K562 (cell line): ENCODE data around the gene SYPL2. TPM values are rescaled to one million over a fixed set of nuclear protein-coding genes. Genes with fewer than 3 reads are reported as not detected.
A peak's percentile ranks its signal among the peaks of the same experiment; 100 is the strongest.

ENCODE experiments used
- ATAC-seq: fragments of 200-7000 bp; cut with Tn5 transposase; 3 replicates; pipeline ENCODE4 v1.9.1; 2020; ENCODE audit warnings: moderate library complexity
- BruUV-seq: library from RNA; stranded (reverse); fragments of 400-500 nt; replicated peaks from 2 replicates; lab custom pipeline; 2021; lab: Mats Ljungman, UMichigan
- CTCF ChIA-PET: fragments of 300-600 bp; formaldehyde crosslinking; extraction: SDS; loops from one replicate; lab custom pipeline; 2021; ENCODE audit warnings: low intra/inter-chr PET ratio; lab: Yijun Ruan, JAX
- POLR2A ChIA-PET: fragments of 300-600, 350-650 bp; sonication (Branson Sonifier 250); formaldehyde crosslinking; extraction: SDS; loops from one replicate; lab custom pipeline; 2021; ENCODE audit warnings: antibody characterized with exemption, inconsistent platforms; lab: Yijun Ruan, JAX
- DNase-seq, 4 experiments: peaks; one replicate each; pipeline versions ENCODE4 v3.0.0 to v3.0.0-alpha.2; 2011 to 2018; ENCODE audit warnings: low spot score in 3 of 4, mixed read lengths in 3 of 4; ENCODE audit errors: extremely low read depth in 1 of 4
- FAIRE-seq: peaks from 2 replicates; lab custom pipeline; 2011; peaks lifted over from hg19 to GRCh38; lab: Jason Lieb, UNC
- H2AFZ ChIP-seq: 2 replicates; pipeline ENCODE4 v1.6.0; 2011; ENCODE audit warnings: low read depth, low read length, control low read depth, inconsistent platforms
- H3K27ac ChIP-seq: fragments of 200-600 bp; 3 replicates; pipeline ENCODE4 v1.8.0; 2011; ENCODE audit warnings: low read depth, mild to moderate bottlenecking, control low read depth, inconsistent platforms, low read length, moderate library complexity, mixed read lengths; ENCODE audit errors: extremely low read depth
- H3K27me3 ChIP-seq, 2 experiments: fragments of 300-600 bp in 1 of 2; 2 replicates in 1 of 2; 3 replicates in 1 of 2; pipeline versions ENCODE4 v1.6.0 to v1.8.0; 2011; ENCODE audit warnings: inconsistent platforms in 2 of 2, low read length in 2 of 2, mild to moderate bottlenecking in 1 of 2, mixed read lengths in 1 of 2, moderate library complexity in 1 of 2; ENCODE audit not compliant: control insufficient read depth in 2 of 2, insufficient read depth in 2 of 2
- H3K36me3 ChIP-seq: fragments of 300-600 bp; 3 replicates; pipeline ENCODE4 v1.8.0; 2011; ENCODE audit warnings: mild to moderate bottlenecking, low read length, inconsistent platforms; ENCODE audit not compliant: control insufficient read depth, insufficient read depth
- H3K4me1 ChIP-seq, 2 experiments: fragments of 200-600 bp in 1 of 2; replicated peaks in 1 of 2; 2 replicates in 1 of 2; 3 replicates in 1 of 2; pipeline versions ENCODE4 v1.5.1 to v1.8.0; 2011; ENCODE audit warnings: inconsistent platforms in 2 of 2, low read length in 2 of 2, mild to moderate bottlenecking in 1 of 2, mixed read lengths in 1 of 2, moderate library complexity in 1 of 2; ENCODE audit not compliant: control insufficient read depth in 2 of 2, insufficient read depth in 2 of 2
- H3K4me2 ChIP-seq: 2 replicates; pipeline ENCODE4 v1.6.1; 2011; ENCODE audit warnings: low read length, control low read depth, inconsistent platforms, mixed read lengths; ENCODE audit not compliant: insufficient read depth
- H3K4me3 ChIP-seq: fragments of 200-600 bp; sonication (generic), shearing (Covaris generic); 2 replicates; pipeline ENCODE4 v1.5.1; 2016; ENCODE audit warnings: control low read depth, inconsistent platforms
- H3K79me2 ChIP-seq: fragments of 200-600 bp; 3 replicates; pipeline ENCODE4 v1.8.0; 2011; ENCODE audit warnings: low read length, inconsistent platforms; ENCODE audit not compliant: control insufficient read depth, insufficient read depth
- H3K9ac ChIP-seq, 2 experiments: 2 replicates each; pipeline versions ENCODE4 v1.6.0 to v1.6.1; 2011; ENCODE audit warnings: low read depth in 2 of 2, low read length in 2 of 2, control low read depth in 1 of 2, inconsistent platforms in 1 of 2, mild to moderate bottlenecking in 1 of 2, mixed read lengths in 1 of 2; ENCODE audit not compliant: insufficient read depth in 1 of 2
- H3K9me1 ChIP-seq: one replicate; pipeline ENCODE4 v1.6.0; 2011; ENCODE audit warnings: inconsistent platforms, mild to moderate bottlenecking, low read length, moderate library complexity; ENCODE audit not compliant: control insufficient read depth, insufficient read depth
- H3K9me3 ChIP-seq: replicated peaks from 2 replicates; pipeline ENCODE4 v1.5.1; 2011; ENCODE audit warnings: low read depth, low read length, inconsistent platforms; ENCODE audit not compliant: control insufficient read depth, insufficient read depth
- H4K20me1 ChIP-seq: replicated peaks from 2 replicates; pipeline ENCODE4 v1.6.1; 2011; ENCODE audit warnings: low read length, inconsistent platforms, mixed read lengths; ENCODE audit not compliant: control insufficient read depth, insufficient read depth
- CEBPB ChIP-seq: fragments of 450-650 bp; IDR thresholded peaks from 2 replicates; pipeline ENCODE4 v1.6.1; 2016; ENCODE audit warnings: missing genetic modification characterization, missing compliant biosample characterization
- CEBPG ChIP-seq, 3 experiments: fragments of 200-800 bp in 1 of 3; sonication (Bioruptor generic) in 1 of 3; sonication (generic) in 1 of 3; formaldehyde crosslinking in 1 of 3; IDR thresholded peaks in 2 of 3; conservative IDR thresholded peaks in 1 of 3; 2 replicates each; pipeline versions ENCODE4 v1.6.1 to v1.8.0; 2016 to 2022; ENCODE audit warnings: missing compliant biosample characterization in 2 of 3, missing genetic modification characterization in 2 of 3, mild to moderate bottlenecking in 1 of 3, missing genetic modification reagents in 1 of 3
- CEBPZ ChIP-seq: fragments of 150-350 bp; IDR thresholded peaks from 2 replicates; pipeline ENCODE4 v1.6.1; 2014; ENCODE audit warnings: low read depth, mild to moderate bottlenecking, low read length, borderline replicate concordance
- ETV5 ChIP-seq: sonication (generic); formaldehyde crosslinking; IDR thresholded peaks from 2 replicates; pipeline ENCODE4 v1.4.0; 2020; ENCODE audit warnings: low read depth, mild to moderate bottlenecking, missing genetic modification reagents
- HCFC1 ChIP-seq: IDR thresholded peaks from 2 replicates; pipeline ENCODE4 v1.6.1; 2012; ENCODE audit warnings: low read depth, low read length, improper control_type of control experiment
- MCM7 ChIP-seq, 2 experiments: fragments of 450-650 bp; IDR thresholded peaks; 2 replicates each; pipeline ENCODE4 v1.6.1; 2016 to 2018
- RREB1 ChIP-seq: fragments of 250-450 bp; sonication (Bioruptor Pico); IDR thresholded peaks from 2 replicates; pipeline ENCODE4 v1.4.0; 2020
- TAF1 ChIP-seq: IDR thresholded peaks from 2 replicates; pipeline ENCODE4 v1.6.1; 2011; ENCODE audit warnings: mild to moderate bottlenecking, low read length, moderate library complexity; ENCODE audit not compliant: insufficient read depth, control insufficient read depth, severe bottlenecking; ENCODE audit errors: extremely low read depth
- VEZF1 ChIP-seq: fragments of 200-800 bp; sonication (Bioruptor generic); IDR thresholded peaks from 2 replicates; pipeline ENCODE4 v1.6.1; 2017; ENCODE audit warnings: missing genetic modification characterization, missing compliant biosample characterization
- ZNF165 ChIP-seq: fragments of 250-450 bp; sonication (Bioruptor Pico); IDR thresholded peaks from 2 replicates; pipeline ENCODE4 v1.4.0; 2020; ENCODE audit warnings: borderline replicate concordance
- WGBS: fragments of 100-300 bp; shearing (Covaris generic); methylation state at CpG from one replicate; pipeline ENCODE4 v1.1.6; 2016; ENCODE audit warnings: low coverage, mixed read lengths; ENCODE audit not compliant: insufficient coverage; ENCODE audit errors: missing lambda C conversion rate; 5-methylcytosine and 5-hydroxymethylcytosine counted together
- in situ Hi-C: fragments of 300-500 bp; cut with MboI; formaldehyde crosslinking; loops from 4 replicates; pipeline ENCODE4 v1.15.0; 2018; ENCODE audit warnings: inconsistent platforms, mixed read lengths
- intact Hi-C: fragments of 100-400 bp; cut with micrococcal nuclease; formaldehyde crosslinking; loops from 2 replicates; pipeline ENCODE4 v1.14.2; 2022
- polyA plus RNA-seq, 8 experiments: library from polyadenylated mRNA; depleted of rRNA in 4 of 8; stranded (reverse) in 5 of 8; unstranded in 3 of 8; fragments of >200 nt; fragmentation: Nextera tagmentation in 2 of 8; fragmentation: Illumina TruSeq in 1 of 8; extraction: Ambion mirVana in 2 of 8; extraction: Trizol in 1 of 8; gene quantifications; 2 replicates each; pipeline versions ENCODE4 v1.2.1 to v1.2.3, GENCODE V29; 2011 to 2014; ENCODE audit warnings: inconsistent platforms in 1 of 8, missing spikeins in 1 of 8
- total RNA-seq, 7 experiments: library from RNA; depleted of rRNA in 6 of 7; stranded (reverse); fragments of >200 nt in 6 of 7; fragmentation: Illumina TruSeq in 2 of 7; extraction: Trizol in 2 of 7; gene quantifications; 2 replicates each; pipeline versions ENCODE4 v1.2.1 to v1.2.3, GENCODE V29; 2011 to 2021; ENCODE audit warnings: low replicate concordance in 1 of 7

Gene SYPL2
- total and polyA plus RNA-seq, 9 of the 15 experiments (the other 6 are each of a cell fraction or from before 2014, with no cell fraction given), result 0.03 to 0.20 (median 0.07) TPM; not detected in 2

GRCh38 chr1:109434484-109434883 is 31.9 kb upstream of the SYPL2 start:
- POLR2A ChIA-PET, result no interaction called here
- in situ Hi-C loops, result no loop called here
- H4K20me1 ChIP-seq, result no peaks in the 10 kb centered on the region
- no peak overlapping the region for H2AFZ ChIP-seq
- no peaks in the 10 kb centered on the region for H3K36me3 ChIP-seq
- intact Hi-C loops, result no loop called here
- CTCF ChIA-PET, result no interaction called here
- no peak overlapping the region for H3K4me3 ChIP-seq
- no peak overlapping the region for H3K27ac ChIP-seq
- no peak for FAIRE-seq
- DNase-seq, result no peak
- H3K27me3 ChIP-seq, result no peaks in the 10 kb centered on the region
- no peaks in the 10 kb centered on the region for H3K9me1 ChIP-seq
- ATAC-seq, result no peak
- no peak overlapping the region for H3K4me2 ChIP-seq
- BruUV-seq, result no TSS peak
- peaks cover 2% of the 10 kb centered on the region; the same call in 1 of the 2 replicates for H3K9me3 ChIP-seq
- H3K9ac ChIP-seq, result no peak overlapping the region
- 20% methylated on average over 1 of the region's 1 CpG for WGBS
- H3K4me1 ChIP-seq, result peaks cover 0 to 14% of the 10 kb centered on the region in 2 experiments; a peak in 3 of 5 replicates
- no peaks in the 10 kb centered on the region for H3K79me2 ChIP-seq
- TF ChIP-seq CEBPZ (peak; percentile 45; the same call in 1 of the 2 replicates), VEZF1 (CRISPR knock-in tag) (no peak), TAF1 (no peak), HCFC1 (no peak), ZNF165 (CRISPR knock-in tag) (no peak), RREB1 (CRISPR knock-in tag) (no peak), MCM7 (IDR thresholded peaks at IDR 0.05) (no peak), ETV5 (CRISPR knock-in tag) (no peak), CEBPB (tag) (peak; percentile 72), CEBPG (CRISPR knock-in tag; IDR thresholded peaks at IDR 0.05) (peak; percentile 38; the same call in 1 of the 2 replicates), CEBPG (tag; conservative IDR thresholded peaks at IDR 0.05 in 1 of 2, IDR thresholded peaks at IDR 0.05 in 1 of 2) (peak; percentile 76 to 78)
